Urinary bladder (tissue), 4 donors: ENCODE measurements around the gene PIKFYVE. TPM values are rescaled to one million over a fixed set of nuclear protein-coding genes. Genes with fewer than 3 reads are reported as not detected.
"Not testable (repeated sequence)": the region's sequence is repeated elsewhere in the genome, so short reads cannot be mapped to it uniquely, and the experiment has no call there.

Source experiments
- DNase-seq: peaks from one replicate; pipeline ENCODE4 v3.0.0-alpha.2; 2015; ENCODE audit errors: extremely low spot score
- H3K27ac ChIP-seq: one replicate; pipeline ENCODE4 v1.5.1; 2013; ENCODE audit warnings: low read depth, mild to moderate bottlenecking, moderate library complexity
- H3K36me3 ChIP-seq: one replicate; pipeline ENCODE4 v1.6.1; 2013; ENCODE audit warnings: mild to moderate bottlenecking, moderate library complexity; ENCODE audit not compliant: insufficient read depth
- H3K4me1 ChIP-seq: one replicate; pipeline ENCODE4 v1.6.1; 2013; ENCODE audit warnings: mild to moderate bottlenecking, moderate library complexity; ENCODE audit not compliant: insufficient read depth
- H3K4me3 ChIP-seq: one replicate; pipeline ENCODE4 v1.5.1; 2013; ENCODE audit warnings: low read depth, low read length
- WGBS: extraction: QIAGEN DNeasy Blood & Tissue Kit; methylation state at CpG from one replicate; pipeline ENCODE4 v1.1.7; 2013; 5-methylcytosine and 5-hydroxymethylcytosine counted together
- polyA plus RNA-seq: library from polyadenylated mRNA; stranded (reverse); fragments of 200-250 nt; gene quantifications from one replicate; pipeline ENCODE4 v1.2.3, GENCODE V29; 2013
- total RNA-seq: library from RNA; depleted of rRNA; stranded (reverse); fragments of >200 nt; gene quantifications from one replicate; pipeline ENCODE4 v1.2.3, GENCODE V29; 2014
- donor health status: healthy with polysubstance abuse.
- donor health status: healthy.

The PIKFYVE gene
- total and polyA plus RNA-seq, 2 donors: 9.8 to 57.5 TPM

- Histone ChIP-seq H3K4me3 (peak overlapping the region; percentile 93), H3K4me1 (peaks cover 3% of the 10 kb centered on the region), H3K36me3 (no peaks in the 10 kb centered on the region), H3K27ac (peak overlapping the region; percentile 91)
- no peak for DNase-seq
- WGBS: 0% methylated on average over 11 of the region's 11 CpGs
Measured at GRCh38 chr2:208266553-208266893, 468 bp downstream of the PIKFYVE start.

- peak overlapping the region; percentile 93 for H3K4me3 ChIP-seq
- H3K36me3 ChIP-seq: no peaks in the 10 kb centered on the region
- peaks cover 3% of the 10 kb centered on the region for H3K4me1 ChIP-seq
- 2% methylated on average over 3 of the region's 3 CpGs for WGBS
- no peak for DNase-seq
- no peak overlapping the region for H3K27ac ChIP-seq
Measured at GRCh38 chr2:208266936-208267335, 881 bp downstream of the PIKFYVE start.

DNA sequence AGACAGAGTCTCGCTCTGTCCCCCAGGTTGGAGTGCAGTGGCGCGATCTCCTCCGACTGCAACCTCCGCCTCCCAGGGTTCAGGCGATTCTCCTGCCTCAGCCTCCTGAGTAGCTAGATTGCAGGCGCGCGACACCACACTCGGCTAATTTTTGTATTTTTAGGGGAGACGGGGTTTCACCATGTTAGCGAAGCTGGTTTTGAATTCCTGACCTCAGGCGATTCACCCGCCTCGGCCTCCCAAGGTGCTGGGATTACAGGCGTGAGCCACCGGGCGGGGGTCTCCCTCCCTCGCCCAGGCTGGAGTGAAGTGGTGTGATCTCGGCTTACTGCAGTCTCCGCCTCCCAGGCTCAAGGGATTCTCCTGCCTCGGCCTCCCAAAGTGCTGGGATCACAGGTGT, 1.5 kb downstream of the PIKFYVE start:
- H3K36me3 ChIP-seq, DNase-seq, H3K4me1 ChIP-seq, H3K27ac ChIP-seq: not testable (repeated sequence)
- 77% methylated on average over 22 of the region's 22 CpGs for WGBS
- H3K4me3 ChIP-seq: peak overlapping the region; percentile 93

GRCh38 chr2:208268156-208268952, 2.3 kb downstream of the PIKFYVE start:
- Histone ChIP-seq H3K4me1 (peaks cover 3% of the 10 kb centered on the region), H3K4me3 (no peak overlapping the region), H3K36me3 (peaks cover under 1% of the 10 kb centered on the region), H3K27ac (no peak overlapping the region)
- no peak for DNase-seq
- 66% methylated on average over 8 of the region's 8 CpGs for WGBS

DNA sequence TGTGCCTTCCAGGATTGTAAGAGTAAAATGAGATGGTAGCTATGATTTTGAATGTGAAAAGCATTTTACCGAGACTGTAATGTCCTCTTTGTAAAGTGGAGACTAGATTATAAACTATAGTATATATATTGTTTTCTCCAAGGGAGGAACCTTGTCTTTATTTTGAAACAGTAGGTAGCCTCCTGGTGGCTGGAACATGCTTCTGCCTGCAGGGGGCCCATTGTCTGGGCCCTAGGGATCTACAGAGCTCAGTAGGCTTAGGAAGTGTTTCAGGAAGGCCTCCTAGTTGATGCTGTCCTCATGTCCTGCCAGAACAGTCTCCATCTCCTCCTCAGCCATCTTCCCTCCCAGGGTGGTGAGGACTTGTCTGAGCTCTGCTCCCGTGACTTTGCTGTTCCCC, 3.0 kb downstream of the PIKFYVE start:
- 91% methylated on average over 2 of the region's 2 CpGs for WGBS
- Histone ChIP-seq H3K36me3 (peaks cover 3% of the 10 kb centered on the region), H3K27ac (no peak overlapping the region), H3K4me3 (no peak overlapping the region), H3K4me1 (peaks cover 3% of the 10 kb centered on the region)
- no peak for DNase-seq

DNA sequence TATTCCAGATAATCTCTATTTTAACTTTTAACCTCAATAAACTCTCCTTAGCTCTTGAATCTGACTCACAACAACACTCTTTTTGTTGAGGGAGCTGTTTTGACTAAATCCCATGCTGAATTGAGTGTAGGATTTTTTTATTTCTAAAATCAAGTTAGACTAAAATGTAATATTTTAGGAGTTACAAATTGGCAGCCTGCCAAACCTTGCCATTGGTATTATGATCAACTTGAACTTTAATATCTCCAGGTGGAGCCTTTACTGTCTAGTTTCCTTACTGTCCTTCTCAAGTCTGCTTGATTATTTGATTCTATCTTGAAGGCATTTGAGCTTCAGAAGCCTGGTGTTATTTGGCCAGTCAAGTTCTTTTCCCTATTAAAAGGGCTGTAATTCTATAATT, 8.7 kb downstream of the PIKFYVE start:
- no peak for DNase-seq
- peaks cover 3% of the 10 kb centered on the region for H3K36me3 ChIP-seq
- no peak overlapping the region for H3K4me3 ChIP-seq
- no peaks in the 10 kb centered on the region for H3K4me1 ChIP-seq
- no peak overlapping the region for H3K27ac ChIP-seq

DNA sequence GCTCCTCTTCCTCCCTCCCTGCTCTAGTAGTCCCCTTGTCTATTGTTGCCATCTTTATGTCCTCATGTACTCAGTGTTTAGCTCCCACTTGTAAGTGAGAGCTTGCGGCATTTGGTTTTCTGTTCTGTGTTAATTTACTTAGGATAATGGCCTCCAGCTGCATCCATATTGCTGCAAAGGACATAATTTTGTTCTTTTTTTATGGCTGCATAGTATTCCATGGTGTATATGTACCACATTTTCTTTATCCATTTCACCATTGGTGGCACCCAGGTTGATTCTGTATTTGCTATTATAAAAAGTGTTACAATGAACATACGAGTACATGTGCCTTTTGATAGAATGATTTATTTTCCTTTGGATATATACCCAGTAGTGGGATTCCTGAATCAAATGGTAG, 12.5 kb downstream of the PIKFYVE start:
- WGBS: 99% methylated on average over 2 of the region's 2 CpGs
- H3K36me3 ChIP-seq: peaks cover 6% of the 10 kb centered on the region

DNA sequence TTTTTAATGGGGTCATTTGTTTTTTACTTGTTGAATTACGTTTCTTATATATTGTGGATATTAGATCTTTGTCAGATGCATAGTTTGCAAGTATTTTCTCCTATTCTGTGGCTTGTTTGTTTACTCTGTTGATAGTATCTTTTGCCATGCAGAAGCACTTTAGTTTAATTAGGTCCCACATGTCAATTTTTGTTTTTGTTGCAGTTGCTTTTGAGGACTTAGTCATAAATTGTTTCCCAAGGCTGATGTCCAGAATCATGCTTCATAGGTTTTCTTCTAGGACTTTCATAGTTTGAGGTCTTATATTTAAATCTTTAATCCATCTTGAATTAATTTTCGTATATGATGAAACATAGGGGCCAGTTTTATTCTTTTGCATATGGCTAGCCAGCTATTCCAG, 13.2 kb downstream of the PIKFYVE start:
- no peak overlapping the region for H3K4me3 ChIP-seq
- H3K27ac ChIP-seq: no peak overlapping the region
- no peak for DNase-seq
- no peaks in the 10 kb centered on the region for H3K4me1 ChIP-seq
- 93% methylated on average over 2 of the region's 2 CpGs for WGBS
- peaks cover 5% of the 10 kb centered on the region for H3K36me3 ChIP-seq

More for the DNA sequence above, 12.5 kb downstream of the PIKFYVE start:
- Histone ChIP-seq H3K4me3 (no peak overlapping the region), H3K4me1 (no peaks in the 10 kb centered on the region), H3K27ac (no peak overlapping the region)
- no peak for DNase-seq

- Histone ChIP-seq H3K27ac (no peak overlapping the region), H3K36me3 (peaks cover 5% of the 10 kb centered on the region), H3K4me1 (no peaks in the 10 kb centered on the region), H3K4me3 (no peak overlapping the region)
- WGBS: 95% methylated on average over 2 of the region's 2 CpGs
- no peak for DNase-seq
Measured at GRCh38 chr2:208280234-208280633, 14.2 kb downstream of the PIKFYVE start.

DNA sequence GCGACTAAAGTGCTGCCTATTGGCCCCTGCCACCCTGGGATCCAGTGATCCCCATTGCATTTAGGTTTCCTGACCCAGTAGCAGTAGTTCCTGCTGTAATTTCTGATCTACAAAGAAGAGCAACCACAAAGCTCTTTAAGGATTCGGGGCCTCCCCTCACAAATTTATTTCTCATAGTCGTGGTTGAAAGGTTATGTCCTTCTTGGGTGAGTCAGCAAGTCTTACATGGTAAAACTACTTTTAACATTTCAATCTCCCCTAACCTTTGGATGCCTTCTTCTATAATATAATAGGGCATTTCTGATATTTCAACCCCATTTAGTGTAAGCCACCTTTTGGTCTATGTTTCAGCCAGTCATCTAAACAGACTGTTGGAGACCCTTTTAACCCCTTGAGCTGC, 14.9 kb downstream of the PIKFYVE start:
- DNase-seq: no peak
- WGBS: 81% methylated on average over 3 of the region's 3 CpGs
- H3K4me1 ChIP-seq: no peaks in the 10 kb centered on the region
- peaks cover 6% of the 10 kb centered on the region for H3K36me3 ChIP-seq
- H3K27ac ChIP-seq: no peak overlapping the region
- H3K4me3 ChIP-seq: no peak overlapping the region

- Histone ChIP-seq H3K36me3 (peaks cover 10% of the 10 kb centered on the region), H3K27ac (no peak overlapping the region), H3K4me3 (no peak overlapping the region)
Measured at GRCh38 chr2:208285853-208286252, 19.8 kb downstream of the PIKFYVE start.

DNA sequence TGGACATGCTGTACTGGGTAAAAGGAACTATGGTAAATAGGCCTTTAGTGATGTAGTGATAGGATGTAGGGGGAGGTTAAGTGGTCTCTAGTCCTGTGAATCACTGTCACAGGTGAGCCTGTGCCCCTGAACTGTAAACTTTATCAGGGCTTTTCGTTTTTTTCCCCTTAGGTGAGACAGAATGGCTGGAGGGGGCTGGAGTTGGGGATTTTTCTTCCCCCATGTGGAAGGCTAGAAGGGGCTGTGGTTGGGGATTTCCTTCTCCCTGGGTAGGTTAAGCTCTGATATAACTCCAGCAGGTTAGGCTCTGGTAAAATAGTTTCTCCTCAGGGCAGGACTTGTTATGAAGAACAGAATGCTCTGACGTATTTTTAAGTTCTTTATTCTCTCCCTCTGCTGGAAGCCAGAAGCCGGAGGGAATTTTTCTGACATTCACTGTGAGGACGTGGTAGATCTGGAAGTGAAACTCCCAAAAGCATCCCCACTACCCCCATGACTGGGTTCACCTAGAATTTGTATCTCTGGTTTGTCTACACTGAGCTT, 28.5 kb downstream of the PIKFYVE start:
- H3K4me1 ChIP-seq: peaks cover 2% of the 10 kb centered on the region
- no peak overlapping the region for H3K27ac ChIP-seq
- no peak overlapping the region for H3K4me3 ChIP-seq
- H3K36me3 ChIP-seq: peaks cover 12% of the 10 kb centered on the region
- WGBS: 83% methylated on average over 4 of the region's 4 CpGs
- no peak for DNase-seq

More at GRCh38 chr2:208285853-208286252, 19.8 kb downstream of the PIKFYVE start:
- H3K4me1 ChIP-seq: no peaks in the 10 kb centered on the region
- DNase-seq: no peak
- 87% methylated on average over 4 of the region's 4 CpGs for WGBS

- H3K4me3 ChIP-seq: no peak overlapping the region
- no peak for DNase-seq
- peaks cover 9% of the 10 kb centered on the region for H3K36me3 ChIP-seq
- no peak overlapping the region for H3K27ac ChIP-seq
- peaks cover 2% of the 10 kb centered on the region for H3K4me1 ChIP-seq
- WGBS: 97% methylated on average over 4 of the region's 4 CpGs
Measured at GRCh38 chr2:208295834-208296233, 29.8 kb downstream of the PIKFYVE start.

DNA sequence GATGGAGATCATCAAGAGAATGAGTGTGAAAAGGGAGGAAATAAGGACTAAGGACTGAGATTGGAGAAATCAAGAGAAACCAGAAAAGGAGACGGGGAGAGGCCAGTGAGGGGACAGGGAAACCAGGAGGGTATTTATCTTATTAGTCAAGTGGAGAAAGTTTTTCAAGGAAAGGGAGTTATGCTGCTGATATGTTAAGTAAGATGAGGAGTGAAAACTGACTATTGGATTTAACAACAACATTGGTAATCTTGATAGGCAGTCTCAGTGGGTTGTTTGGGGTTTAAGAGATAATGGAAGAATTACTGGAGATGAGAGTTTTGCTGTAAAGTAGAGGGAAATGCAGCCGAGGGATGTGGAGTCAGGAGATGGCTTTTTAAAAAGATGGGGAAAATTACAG, 30.6 kb downstream of the PIKFYVE start:
- no peak for DNase-seq
- WGBS: 91% methylated on average over 2 of the region's 2 CpGs

More for the DNA sequence above, 30.6 kb downstream of the PIKFYVE start:
- Histone ChIP-seq H3K4me1 (peaks cover 2% of the 10 kb centered on the region), H3K36me3 (peaks cover 9% of the 10 kb centered on the region), H3K4me3 (no peak overlapping the region), H3K27ac (no peak overlapping the region)
